COLO668 (cell line): ENCODE data around the gene AHNAK.
"Not testable (repeated sequence)": the region's sequence is repeated elsewhere in the genome, so short reads cannot be mapped to it uniquely, and the experiment has no call there.

Source experiments
- DNase-seq: peaks from one replicate; lab custom pipeline; 2025; ENCODE audit not compliant: unreplicated experiment; lab: John Stamatoyannopoulos, UW

Gene AHNAK

GRCh38 chr11:62552485-62553079 lies 6.0 kb upstream of the AHNAK start:
- no peak for DNase-seq

GRCh38 chr11:62550478-62550877 lies 3.9 kb upstream of the AHNAK start:
- DNase-seq, result not testable (repeated sequence)

DNA sequence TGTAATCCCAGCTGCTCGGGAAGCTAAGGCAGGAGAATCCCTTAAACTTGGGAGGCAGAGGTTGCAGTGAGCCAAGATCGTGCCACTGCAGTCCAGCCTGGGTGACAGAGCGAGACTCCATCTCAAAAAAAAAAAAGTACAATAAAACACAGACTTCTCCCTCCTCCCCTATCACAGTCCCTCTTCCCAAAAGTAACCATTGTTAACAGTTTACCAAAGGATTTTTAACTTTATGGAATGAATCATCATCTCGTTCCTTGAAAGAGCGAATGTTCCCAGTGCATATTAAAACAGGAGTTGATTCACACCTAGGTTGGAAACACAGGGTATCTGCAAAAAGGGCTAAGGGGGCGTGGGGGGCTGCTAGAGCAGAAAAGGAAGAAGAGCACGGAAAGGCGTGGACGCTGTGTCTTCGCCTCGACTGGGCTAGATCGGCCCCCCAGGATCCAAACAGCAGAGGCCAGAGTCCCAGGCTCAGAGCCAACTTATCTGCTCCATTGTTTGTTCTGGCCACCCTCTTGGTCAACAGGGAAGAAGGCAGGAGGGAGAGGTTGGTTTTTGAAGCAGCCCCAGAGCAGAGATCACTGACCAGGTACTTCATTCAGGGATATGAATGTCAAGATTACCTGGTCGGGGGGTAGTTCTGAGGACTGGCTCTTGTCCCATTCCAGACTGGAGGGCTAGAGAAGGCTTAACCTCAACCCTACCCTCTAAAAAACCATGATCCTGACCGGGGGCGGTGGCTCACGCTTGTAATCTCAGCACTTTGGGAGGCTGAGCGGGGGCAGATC lies 2.1 kb upstream of the AHNAK start:
- no peak for DNase-seq

GRCh38 chr11:62547691-62548281 lies 1.2 kb upstream of the AHNAK start:
- DNase-seq, result no peak

DNA sequence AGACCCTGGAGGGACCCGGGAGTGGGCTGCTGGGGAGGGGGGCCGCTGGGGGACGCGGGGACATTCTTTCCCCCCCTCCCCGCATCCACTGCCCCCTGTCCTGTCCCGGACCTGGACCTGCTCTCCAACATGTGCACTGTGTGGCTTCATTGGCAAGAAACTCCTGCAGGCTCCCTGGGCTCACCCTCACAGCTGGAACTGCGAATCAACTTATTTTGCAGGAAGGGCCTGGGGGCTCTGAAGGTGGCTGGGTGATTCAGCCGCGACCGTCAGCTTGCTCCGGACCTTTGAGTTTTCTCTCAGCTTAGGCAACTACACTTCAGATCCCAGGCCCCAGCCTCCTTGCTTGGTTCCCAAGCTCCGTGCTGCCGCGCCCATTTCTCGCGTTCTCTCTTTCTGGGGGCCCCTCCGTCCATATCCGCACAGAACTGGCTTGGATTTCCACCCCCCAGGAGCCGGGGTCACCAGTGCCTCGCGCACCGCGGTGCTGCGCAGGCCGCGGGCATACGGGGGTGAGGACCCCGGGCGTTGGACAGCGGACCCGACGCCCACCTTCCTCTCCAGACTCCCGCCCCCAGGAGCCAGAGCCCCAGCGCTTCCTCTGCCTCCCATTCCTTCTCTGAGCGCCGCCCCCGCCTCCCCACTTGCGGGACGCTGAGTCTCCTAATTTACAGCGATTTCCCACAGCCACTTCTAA lies 471 bp upstream of the AHNAK start:
- no peak for DNase-seq

GRCh38 chr11:62545437-62546243 lies 966 bp downstream of the AHNAK start:
- peak; percentile 23 for DNase-seq

DNA sequence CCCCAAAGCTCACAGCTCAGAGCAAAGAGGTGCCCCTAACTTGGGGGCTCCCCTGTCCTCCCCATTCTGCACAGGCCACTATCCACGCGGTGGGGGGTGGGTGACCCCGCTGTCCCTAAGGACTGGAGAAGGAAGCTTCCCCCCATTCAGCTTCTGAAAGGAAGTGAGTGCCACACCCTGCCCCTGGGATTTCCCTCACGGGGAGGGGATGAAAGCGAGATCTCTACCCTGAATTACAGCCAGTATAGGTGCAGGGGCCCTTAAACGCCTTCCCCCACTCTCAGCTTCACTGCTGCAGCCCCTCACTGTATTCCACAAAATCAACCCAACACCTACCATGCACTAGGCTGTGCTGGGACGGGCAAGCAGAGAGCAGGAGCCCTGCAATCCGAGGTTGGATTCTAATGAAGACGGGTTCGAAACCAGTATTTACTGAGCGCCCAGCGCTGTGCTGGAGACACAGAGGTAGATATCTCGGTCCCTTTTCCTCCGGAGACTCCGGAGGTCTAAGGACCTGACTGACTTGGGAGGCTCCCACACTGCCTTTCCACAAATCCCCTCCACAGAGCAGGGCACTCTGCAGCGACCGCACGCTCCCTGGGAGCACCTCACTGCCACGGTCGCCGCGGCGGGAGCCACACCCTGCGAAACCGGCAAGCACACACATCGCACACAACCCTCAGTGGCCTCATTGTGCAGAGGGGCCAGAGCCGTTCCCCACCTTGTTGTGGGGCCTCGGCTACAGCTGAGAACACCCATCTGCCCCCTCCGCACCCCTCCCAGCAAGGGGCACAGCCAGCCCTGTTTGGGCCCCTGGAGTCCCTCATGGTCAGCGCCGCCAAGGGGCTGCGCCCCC lies 1.8 kb downstream of the AHNAK start:
- DNase-seq, result peak; percentile 31

- no peak for DNase-seq
Observed at GRCh38 chr11:62543680-62544444, 2.7 kb downstream of the AHNAK start.

GRCh38 chr11:62542750-62543567 lies 3.6 kb downstream of the AHNAK start:
- peak; percentile 78 for DNase-seq

DNA sequence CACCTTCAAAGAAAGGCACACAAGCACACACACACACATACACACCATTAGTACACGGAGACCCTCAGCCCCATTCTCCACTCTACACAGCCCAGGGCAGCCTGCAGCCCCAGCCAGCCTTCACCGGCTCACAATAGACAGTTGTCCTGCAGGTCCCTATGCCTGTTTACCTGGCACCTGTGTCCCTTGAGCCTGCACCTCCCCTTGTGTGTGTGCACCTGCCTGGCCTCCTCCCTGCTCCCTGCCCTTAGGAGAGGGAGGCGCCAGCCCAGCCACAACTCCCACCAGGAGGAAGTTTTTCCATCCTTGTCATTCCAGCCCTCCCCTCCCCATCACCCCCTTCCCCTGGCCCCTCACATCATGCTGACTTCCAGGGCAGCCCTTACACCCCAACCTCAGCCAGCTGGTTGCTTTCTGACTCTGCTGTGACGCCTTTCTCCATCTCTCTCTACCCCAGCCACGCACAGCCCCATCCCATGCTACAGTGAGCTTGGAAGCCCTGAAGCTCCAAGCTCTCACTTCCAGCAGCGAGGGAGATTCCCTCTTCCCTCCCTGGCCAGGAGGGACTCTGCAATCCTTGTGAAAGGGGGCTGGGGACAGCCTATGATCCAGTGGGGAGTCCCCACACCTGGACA lies 4.4 kb downstream of the AHNAK start:
- peak; percentile 74 for DNase-seq

DNA sequence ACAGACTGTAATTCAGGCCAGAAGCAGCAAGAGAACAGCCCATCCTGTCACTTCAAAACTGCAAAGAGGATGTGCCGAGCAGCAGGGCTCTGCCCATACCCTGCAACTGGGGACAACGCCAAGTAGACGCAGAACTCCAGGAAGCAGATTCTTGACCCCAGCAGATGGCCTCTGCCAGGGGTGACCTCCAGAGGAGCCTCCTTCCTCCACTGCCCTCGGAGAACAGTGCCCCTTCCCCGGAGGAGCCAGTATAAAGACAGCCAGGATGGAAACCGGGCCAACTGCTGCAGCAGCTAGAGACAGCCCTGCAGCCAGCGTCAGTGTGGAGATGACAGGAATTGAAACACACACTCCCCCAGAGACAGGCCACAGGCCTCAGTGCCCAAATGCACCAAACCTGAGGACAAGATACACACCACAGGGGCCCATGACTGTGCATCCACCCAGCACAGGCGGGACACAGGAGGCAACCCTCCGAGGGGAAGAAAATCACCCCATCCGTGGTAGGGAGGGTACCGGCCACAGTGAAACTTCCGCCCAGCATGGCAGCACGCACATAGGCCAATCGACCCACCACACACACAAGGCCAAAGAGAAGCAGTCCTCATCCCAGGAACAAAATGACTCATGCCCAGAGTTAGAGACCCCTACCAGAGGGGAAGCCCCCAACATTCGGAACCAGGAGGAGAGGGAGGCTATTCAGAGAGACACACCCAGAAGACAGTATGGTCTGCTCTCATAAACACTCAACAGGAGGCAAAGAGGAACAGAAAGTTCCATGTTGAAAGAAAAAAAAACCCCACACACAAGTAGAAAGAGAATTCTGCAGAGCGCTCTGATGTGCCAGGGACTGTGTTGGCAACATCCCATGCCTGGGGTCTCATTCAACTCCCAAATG lies 5.6 kb downstream of the AHNAK start:
- no peak for DNase-seq

DNA sequence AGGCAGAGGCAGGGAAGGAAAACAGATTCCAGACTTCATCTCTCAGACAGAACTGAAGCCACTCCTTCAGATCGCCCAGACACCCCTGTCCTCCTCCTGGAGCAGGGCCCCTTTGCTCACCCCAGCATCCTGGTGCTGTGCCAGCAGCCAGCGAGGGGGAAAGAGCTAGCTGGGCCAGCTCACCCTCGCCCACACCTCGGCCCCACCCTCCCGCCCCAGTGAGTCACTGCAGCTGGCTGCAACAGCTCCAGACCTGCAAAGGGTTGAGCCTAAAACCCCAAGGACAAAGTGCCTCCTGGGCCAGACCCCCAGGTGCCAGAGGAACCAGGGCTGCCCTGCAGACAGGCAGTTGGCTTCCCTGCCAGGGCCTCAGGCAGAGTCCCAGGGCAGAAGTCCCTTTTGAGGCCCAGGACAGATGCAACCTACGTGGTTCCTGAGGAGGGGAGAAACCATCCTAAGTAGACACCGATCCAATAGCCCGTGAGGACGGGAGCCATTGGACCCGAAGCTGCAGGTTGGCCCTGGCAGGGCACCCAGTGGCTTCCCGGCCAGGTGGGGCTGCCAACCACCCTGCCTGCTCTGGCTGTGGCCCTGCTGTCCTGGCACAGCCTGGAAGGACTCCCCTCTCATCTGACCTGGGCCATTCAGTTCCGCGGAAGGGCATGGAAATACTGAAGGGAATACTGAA lies 7.2 kb downstream of the AHNAK start:
- DNase-seq, result peak; percentile 83

GRCh38 chr11:62538470-62539237 lies 8.0 kb downstream of the AHNAK start:
- peak; percentile 73 for DNase-seq

- no peak for DNase-seq
Observed at GRCh38 chr11:62536301-62536957, 10.2 kb downstream of the AHNAK start.

DNA sequence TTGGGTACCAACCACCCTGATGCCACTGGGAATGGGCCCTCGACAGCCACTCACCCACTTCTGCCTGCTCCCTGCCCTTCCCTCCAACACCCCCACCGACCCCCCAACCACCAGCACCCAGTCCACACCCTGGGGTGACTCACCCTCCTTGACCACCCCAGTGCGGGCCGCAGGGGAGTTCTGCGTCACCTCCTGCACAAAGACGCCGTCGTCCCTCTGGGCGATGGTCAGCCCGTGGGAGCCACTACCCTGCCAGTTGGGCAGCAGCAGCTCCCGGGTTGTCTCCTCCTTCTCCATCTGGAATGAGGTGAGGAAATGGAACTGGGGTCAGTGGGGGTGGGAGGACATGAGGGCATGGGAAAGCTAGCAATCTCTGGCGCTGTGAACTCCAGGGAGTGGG lies 10.8 kb downstream of the AHNAK start:
- no peak for DNase-seq
